Measurements from ENCODE around the gene NPTXR. TPM values are rescaled to one million over a fixed set of nuclear protein-coding genes. Genes with fewer than 3 reads are reported as not detected.

Gene NPTXR
- total and polyA plus RNA-seq, 10 of the 15 experiments (the other 5 are each of a cell fraction or from before 2014, with no cell fraction given) = 0.02 to 0.38 (median 0.07) TPM; not detected in 2

DNA sequence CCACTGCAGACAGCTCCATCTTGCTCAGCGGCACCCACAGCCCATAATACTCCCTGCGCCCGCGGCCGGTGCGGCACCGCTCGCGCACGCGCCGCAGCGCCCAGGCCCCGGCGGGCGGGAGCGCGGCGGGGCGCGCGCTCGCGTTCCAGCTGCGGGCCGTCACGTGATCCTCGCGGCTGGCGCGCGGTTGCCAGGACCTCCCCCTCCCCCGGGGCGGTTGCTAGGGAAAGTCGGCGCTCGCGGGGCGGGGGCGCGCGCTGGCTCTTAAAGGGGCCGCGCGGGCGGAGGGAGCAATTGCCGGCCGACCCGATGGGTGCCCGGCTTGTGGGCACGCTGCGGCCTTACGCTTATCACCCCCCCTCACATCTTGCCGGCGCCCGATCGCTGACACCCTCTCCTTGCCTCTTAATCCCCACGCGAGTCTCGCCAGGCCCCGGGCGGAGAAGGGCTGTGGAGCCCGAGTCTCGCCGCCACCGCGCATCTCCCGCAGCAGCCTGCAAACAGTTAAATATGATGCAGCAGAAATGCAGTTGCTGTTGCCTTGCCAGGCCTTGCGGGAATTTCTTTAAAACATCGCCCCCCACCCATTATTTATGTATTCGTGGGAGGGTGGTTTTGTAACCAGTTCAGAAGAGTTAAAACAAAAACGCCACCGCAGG is 28.5 kb upstream of the NPTXR start, which contains the start of gene CBX6:
Gene CBX6, minus strand, starts transcription at position 45 of the 659 bp plus-strand sequence. Its CDS starts 26 bp downstream, at position 19.
- ChIA-PET SMC1A (ENCODE audit: uncharacterized antibody, unreplicated experiment) (interaction anchor here (1.4 to 4.8 kb wide), 5 partner anchors 81 to 143 kb away, joined by 3 to 83 read pairs (median 12); no protein-coding TSS in a partner anchor), POLR2A (interaction anchor here (0.5 to 2.5 kb wide), 7 partner anchors 9 to 277 kb away, joined by 3 to 9 read pairs (median 4); partner anchors contain the start of gene TOMM22), RAD21 (ENCODE audit: unreplicated experiment) (interaction anchor here (0.7 to 3.8 kb wide), 10 partner anchors 68 to 446 kb away, joined by 3 to 93 read pairs (median 12); partner anchors contain the start of genes APOBEC3C, CBX7 and RPL3), CTCF (interaction anchor here (1.2 to 5.5 kb wide), 5 partner anchors 29 to 282 kb away, joined by 3 to 192 read pairs (median 33); no protein-coding TSS in a partner anchor)
- no peaks in the 10 kb centered on the region for H3K27me3 ChIP-seq (replicated peaks in 1 of 2; ENCODE audit: control insufficient read depth in 2 of 2, insufficient read depth in 2 of 2, low read length in 1 of 2)
- intact Hi-C loops (cut with micrococcal nuclease; ENCODE audit: unreplicated experiment) (loop anchor here (5.0 kb wide), 4 partner anchors 110 to 445 kb away; partner anchors contain the start of genes APOBEC3B, CBX7 and RPL3), in situ Hi-C loops (cut with MboI) (loop anchor here (5.0 kb wide), 2 partner anchors 130 to 245 kb away; no protein-coding TSS in a partner anchor)
- peak within 1 kb of the TSS; percentile 89 for H3K4me3 ChIP-seq
- H3K27ac ChIP-seq (ENCODE audit: control insufficient read depth, insufficient read depth) = peak within 1 kb of the TSS; percentile 83
- peak within 1 kb of the TSS; percentile 66 for H2AFZ ChIP-seq (ENCODE audit: control insufficient read depth, low read depth, low read length)
- ATAC-seq = peak; percentile 42
- BruUV-seq (replicated peaks) = TSS peak; percentile 97
- WGBS (ENCODE audit: insufficient coverage, insufficient replicate concordance, low lambda C conversion rate, missing lambda C conversion rate) = 1% methylated on average over 61 of the region's 73 CpGs
- no peaks in the 10 kb centered on the region for H3K9me3 ChIP-seq (replicated peaks; ENCODE audit: control insufficient read depth, insufficient read depth, low read length)
- H3K79me2 ChIP-seq (ENCODE audit: control insufficient read depth, insufficient read depth, low read length) = peaks cover 27% of the 10 kb centered on the region
- peaks cover 29% of the 10 kb centered on the region for H3K4me1 ChIP-seq (ENCODE audit: control insufficient read depth, insufficient read depth, low read length)
- no peak for FAIRE-seq
- peak within 1 kb of the TSS; percentile 97 for H3K4me2 ChIP-seq (ENCODE audit: control insufficient read depth, insufficient read depth)
- DNase-seq (ENCODE audit: low read depth, low spot score) = peak; percentile 37
- peak within 1 kb of the TSS; percentile 87 for H3K9ac ChIP-seq (ENCODE audit: control insufficient read depth, insufficient read depth, low read length)
- peaks cover 6% of the 10 kb centered on the region; the same call in 1 of the 2 replicates for H4K20me1 ChIP-seq (ENCODE audit: control insufficient read depth, insufficient read depth)
- peaks cover 12% of the 10 kb centered on the region in 2 experiments for H3K36me3 ChIP-seq (ENCODE audit: control insufficient read depth in 2 of 2, insufficient read depth in 2 of 2, low read length in 1 of 2)
- TF ChIP-seq CHD2 (IDR thresholded peaks at IDR 0.05; ENCODE audit: borderline replicate concordance, low read depth, low read length) (0 out of 2 replicates have a peak, but pooled peaks have one; percentile 22), ASH2L (IDR thresholded peaks at IDR 0.05; ENCODE audit: borderline replicate concordance, low read depth) (no peak), HDAC2 (IDR thresholded peaks at IDR 0.05) (no peak), CHD4 (IDR thresholded peaks at IDR 0.05) (no peak), SUZ12 (IDR thresholded peaks at IDR 0.05; ENCODE audit: unreplicated experiment) (no peak), EGR1 (IDR thresholded peaks at IDR 0.05; ENCODE audit: borderline replicate concordance in 1 of 2, low read depth in 2 of 2, low read length in 2 of 2) (peak in 1 of 2 experiments; percentile 76; a peak in 2 of 3 replicates), SRF (IDR thresholded peaks at IDR 0.05; ENCODE audit: low read depth in 2 of 2, low read length in 2 of 2) (no peak), BHLHE40 (IDR thresholded peaks at IDR 0.05; ENCODE audit: borderline replicate concordance in 1 of 2, low read depth in 2 of 2, low read length in 1 of 2) (peak; percentile 87 to 97), SMARCA5 (IDR thresholded peaks at IDR 0.05) (0 out of 2 replicates have a peak, but pooled peaks have one; percentile 56), TCF3 (IDR thresholded peaks at IDR 0.05; ENCODE audit: borderline replicate concordance, insufficient read depth, low read depth, low read length) (peak; percentile 87), CREM (IDR thresholded peaks at IDR 0.05; ENCODE audit: low read depth) (no peak), SMAD5 (IDR thresholded peaks at IDR 0.05; ENCODE audit: low read depth) (no peak), POU2F2 (IDR thresholded peaks at IDR 0.05; ENCODE audit: borderline replicate concordance, low read depth, low read length) (0 out of 3 replicates have a peak, but pooled peaks have one; percentile 5), ZNF217 (IDR thresholded peaks at IDR 0.05) (0 out of 2 replicates have a peak, but pooled peaks have one; percentile 33), RUNX3 (IDR thresholded peaks at IDR 0.05; ENCODE audit: low read length) (peak; percentile 20; the same call in 1 of the 2 replicates), ZNF207 (IDR thresholded peaks at IDR 0.05; ENCODE audit: borderline replicate concordance) (0 out of 2 replicates have a peak, but pooled peaks have one; percentile 46), FOS (IDR thresholded peaks at IDR 0.05; ENCODE audit: borderline replicate concordance, extremely low read depth, insufficient read length) (no peak), EP300 (IDR thresholded peaks at IDR 0.05; ENCODE audit: borderline replicate concordance in 1 of 2, control insufficient read depth in 1 of 2, low read depth in 2 of 2, low read length in 2 of 2) (peak in 1 of 2 experiments; percentile 65; a peak in 1 of 4 replicates)
- TF ChIP-seq, protein P1, sequence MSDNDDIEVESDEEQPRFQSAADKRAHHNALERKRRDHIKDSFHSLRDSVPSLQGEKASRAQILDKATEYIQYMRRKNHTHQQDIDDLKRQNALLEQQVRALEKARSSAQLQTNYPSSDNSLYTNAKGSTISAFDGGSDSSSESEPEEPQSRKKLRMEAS (IDR thresholded peaks at IDR 0.05; ENCODE audit: low read depth, low read length) = peak; percentile 71
- TF ChIP-seq, protein P2, sequence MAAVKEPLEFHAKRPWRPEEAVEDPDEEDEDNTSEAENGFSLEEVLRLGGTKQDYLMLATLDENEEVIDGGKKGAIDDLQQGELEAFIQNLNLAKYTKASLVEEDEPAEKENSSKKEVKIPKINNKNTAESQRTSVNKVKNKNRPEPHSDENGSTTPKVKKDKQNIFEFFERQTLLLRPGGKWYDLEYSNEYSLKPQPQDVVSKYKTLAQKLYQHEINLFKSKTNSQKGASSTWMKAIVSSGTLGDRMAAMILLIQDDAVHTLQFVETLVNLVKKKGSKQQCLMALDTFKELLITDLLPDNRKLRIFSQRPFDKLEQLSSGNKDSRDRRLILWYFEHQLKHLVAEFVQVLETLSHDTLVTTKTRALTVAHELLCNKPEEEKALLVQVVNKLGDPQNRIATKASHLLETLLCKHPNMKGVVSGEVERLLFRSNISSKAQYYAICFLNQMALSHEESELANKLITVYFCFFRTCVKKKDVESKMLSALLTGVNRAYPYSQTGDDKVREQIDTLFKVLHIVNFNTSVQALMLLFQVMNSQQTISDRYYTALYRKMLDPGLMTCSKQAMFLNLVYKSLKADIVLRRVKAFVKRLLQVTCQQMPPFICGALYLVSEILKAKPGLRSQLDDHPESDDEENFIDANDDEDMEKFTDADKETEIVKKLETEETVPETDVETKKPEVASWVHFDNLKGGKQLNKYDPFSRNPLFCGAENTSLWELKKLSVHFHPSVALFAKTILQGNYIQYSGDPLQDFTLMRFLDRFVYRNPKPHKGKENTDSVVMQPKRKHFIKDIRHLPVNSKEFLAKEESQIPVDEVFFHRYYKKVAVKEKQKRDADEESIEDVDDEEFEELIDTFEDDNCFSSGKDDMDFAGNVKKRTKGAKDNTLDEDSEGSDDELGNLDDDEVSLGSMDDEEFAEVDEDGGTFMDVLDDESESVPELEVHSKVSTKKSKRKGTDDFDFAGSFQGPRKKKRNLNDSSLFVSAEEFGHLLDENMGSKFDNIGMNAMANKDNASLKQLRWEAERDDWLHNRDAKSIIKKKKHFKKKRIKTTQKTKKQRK (IDR thresholded peaks at IDR 0.05; ENCODE audit: low read depth, low read length) = no peak

Measured in GM12878 (cell line).